Anterior cingulate cortex (tissue), 58 donors: ENCODE results near the gene STARD13.
A peak's percentile ranks its signal among the peaks of the same experiment; 100 is the strongest.

Source experiments
- DNase-seq, 58 donors: peaks; one replicate each; lab custom pipeline; 2025; lab: John Stamatoyannopoulos, UW

STARD13 gene

DNA sequence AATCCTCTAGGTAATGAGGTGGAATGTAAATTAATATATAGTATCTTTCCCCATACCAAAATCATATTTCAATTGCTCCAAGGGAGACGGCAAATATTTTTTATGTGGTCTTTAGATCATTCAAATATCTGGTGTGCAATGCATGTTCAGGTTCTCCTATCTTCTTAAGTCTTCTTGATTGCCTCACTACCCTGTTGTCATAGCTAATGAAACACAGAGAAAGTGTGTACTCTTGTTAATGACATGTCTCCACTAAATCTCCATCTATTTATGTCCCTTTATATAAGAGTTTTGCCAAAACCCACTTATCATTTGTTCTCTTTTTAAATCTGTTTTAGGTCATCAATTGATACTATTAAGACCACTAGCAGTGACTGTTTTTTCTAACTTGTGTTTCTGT, 6.6 kb downstream of the STARD13 start:
- DNase-seq, result no peak

- no peak for DNase-seq
These were observed 7.6 kb downstream of the STARD13 start for GRCh38 chr13:33277946-33278345.

DNA sequence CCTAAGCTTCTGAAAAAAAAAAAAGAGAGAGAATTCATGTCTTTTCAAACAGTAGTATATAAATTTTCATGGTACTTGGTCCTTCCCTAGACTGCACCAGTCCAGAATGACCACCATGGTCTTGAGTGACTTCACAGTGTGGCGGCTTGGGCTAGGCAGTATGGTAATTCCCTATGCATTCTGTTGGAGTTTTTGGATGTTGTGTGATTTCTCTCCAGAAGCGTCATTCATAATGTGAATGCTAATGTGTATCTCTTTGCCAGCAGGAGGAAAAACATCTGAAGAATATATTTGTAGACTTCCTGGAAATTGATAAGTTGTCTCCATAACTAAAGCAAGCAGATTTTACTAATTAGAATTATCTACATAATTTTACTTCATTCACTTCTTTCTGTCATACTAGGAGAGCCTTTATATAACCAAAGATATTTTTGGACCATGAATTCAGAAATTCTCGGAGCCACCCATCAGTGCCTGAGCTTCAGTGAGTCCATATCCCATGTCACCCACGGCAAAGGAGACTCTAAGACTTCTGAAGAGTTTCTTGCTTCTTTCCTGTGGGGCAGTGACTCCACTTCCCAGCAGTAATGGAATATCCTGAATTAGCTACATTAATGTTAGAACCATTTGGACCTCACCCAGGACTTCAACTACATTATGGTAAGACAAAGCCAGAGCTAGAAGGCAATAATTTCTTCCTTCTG, 8.4 kb downstream of the STARD13 start:
- no peak for DNase-seq

- peak in 1 of 58 donors; percentile 37 for DNase-seq
These were observed 9.0 kb downstream of the STARD13 start for GRCh38 chr13:33276570-33276969.

- no peak for DNase-seq
These were observed 9.6 kb downstream of the STARD13 start for GRCh38 chr13:33275916-33276315.

DNA sequence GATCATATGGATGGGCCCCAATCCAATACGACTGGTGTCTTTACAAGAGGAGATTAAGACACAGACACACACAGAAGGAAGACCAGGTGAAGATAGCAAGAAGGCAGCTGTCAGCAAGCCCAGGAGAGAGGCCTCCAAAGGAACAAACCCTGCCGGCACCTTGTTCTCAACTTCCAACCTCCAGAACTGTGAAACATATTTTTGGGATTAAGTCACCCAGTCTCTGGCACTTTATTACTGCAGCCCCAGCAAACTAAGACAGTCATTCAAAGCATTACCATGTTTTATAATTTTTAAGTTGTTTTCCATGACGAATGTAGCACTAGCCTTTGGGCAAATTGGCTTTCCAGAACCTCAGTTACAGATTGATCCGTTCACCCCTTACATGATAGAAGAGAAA, 11.3 kb downstream of the STARD13 start:
- no peak for DNase-seq

DNA sequence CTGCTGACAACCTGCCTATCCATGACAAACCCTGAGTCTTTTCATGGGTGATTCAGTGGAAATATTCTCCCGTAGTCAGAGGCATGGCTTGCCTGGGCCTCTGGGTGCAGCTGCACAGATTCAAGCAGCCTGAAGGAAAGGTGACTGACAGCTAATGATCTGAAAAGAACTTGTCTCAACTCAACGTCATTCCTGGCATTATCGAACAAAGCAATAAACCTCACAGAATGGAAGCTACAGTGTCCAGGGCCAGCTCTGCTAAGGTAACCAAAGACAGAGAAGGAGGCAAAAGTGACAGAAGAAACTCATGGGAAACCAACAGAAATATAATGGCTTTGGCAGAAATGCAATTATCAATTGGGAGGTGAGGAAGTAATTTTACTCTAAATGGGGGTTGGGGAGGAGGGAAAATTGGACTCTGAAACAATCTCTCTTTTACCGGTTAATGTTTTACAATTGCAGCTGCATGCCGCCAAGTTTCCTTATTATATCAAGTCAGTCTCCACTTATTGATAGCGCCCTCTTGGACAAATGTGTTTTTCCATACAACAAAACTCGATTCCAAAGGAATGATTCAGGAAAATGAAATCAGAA, 12.9 kb downstream of the STARD13 start:
- DNase-seq, result no peak

DNA sequence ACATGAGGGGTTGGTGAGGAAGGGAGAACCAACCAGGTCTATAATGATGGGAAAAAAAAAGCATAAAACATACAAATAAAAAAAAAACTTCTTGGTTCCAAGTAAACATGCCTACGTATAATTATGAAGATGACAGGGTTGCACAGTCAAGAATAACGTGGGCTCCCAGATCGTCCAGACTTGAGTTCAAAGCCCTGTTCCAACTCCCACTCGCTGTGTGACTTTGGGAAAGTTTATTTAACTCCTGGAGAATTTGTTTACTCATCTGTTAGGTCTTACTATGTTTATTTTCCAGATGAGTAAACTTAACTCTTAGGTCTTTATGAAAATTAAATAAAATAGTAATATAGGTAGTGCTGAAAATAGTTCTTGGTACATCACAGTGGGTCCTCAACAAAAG, 13.8 kb downstream of the STARD13 start:
- DNase-seq, result no peak

GRCh38 chr13:33270895-33271538, 14.5 kb downstream of the STARD13 start:
- no peak for DNase-seq

DNA sequence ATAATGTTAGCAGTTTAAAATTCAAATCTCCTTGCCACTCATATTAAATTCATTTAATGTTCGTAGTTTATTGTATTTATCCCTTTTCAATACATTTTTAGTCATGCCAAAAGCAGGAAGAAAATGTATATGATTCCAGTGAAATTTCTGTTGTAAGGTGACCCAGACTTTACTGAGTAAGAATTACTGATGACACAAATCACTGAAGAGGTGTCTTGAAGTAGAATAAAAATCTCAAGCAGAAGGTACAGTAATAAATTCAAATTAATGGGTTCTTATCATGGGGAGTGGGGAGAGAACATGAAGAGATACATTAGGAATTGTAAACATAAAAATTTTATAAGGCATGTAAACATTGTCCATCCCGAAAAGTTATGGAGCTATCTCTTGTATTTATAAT, 19.9 kb downstream of the STARD13 start:
- no peak for DNase-seq

- DNase-seq, result no peak
These were observed 20.4 kb downstream of the STARD13 start for GRCh38 chr13:33265133-33265532.

GRCh38 chr13:33264620-33264978, 21.0 kb downstream of the STARD13 start:
- DNase-seq, result peak in 5 of 58 donors; percentile 25 to 60 (median 43)

GRCh38 chr13:33263976-33264619, 21.5 kb downstream of the STARD13 start:
- no peak for DNase-seq

- DNase-seq, result peak in 2 of 58 donors; percentile 16 to 29
These were observed 22.1 kb downstream of the STARD13 start for GRCh38 chr13:33263484-33263883.

- DNase-seq, result peak in 5 of 58 donors; percentile 7 to 46 (median 39)
These were observed 22.6 kb downstream of the STARD13 start for GRCh38 chr13:33262997-33263396.

- no peak for DNase-seq
These were observed 23.0 kb downstream of the STARD13 start for GRCh38 chr13:33262594-33262993.

GRCh38 chr13:33262062-33262487, 23.5 kb downstream of the STARD13 start:
- DNase-seq, result peak in 12 of 58 donors; percentile 9 to 58 (median 32)

GRCh38 chr13:33261387-33262061, 24.0 kb downstream of the STARD13 start:
- DNase-seq, result peak in 11 of 58 donors; percentile 22 to 53 (median 40)

- DNase-seq, result peak in 1 of 58 donors; percentile 30
These were observed 25.1 kb downstream of the STARD13 start for GRCh38 chr13:33260168-33261098.

GRCh38 chr13:33259296-33259695, 26.3 kb downstream of the STARD13 start:
- no peak for DNase-seq
